GM10248 (cell line): ENCODE results near the gene MOB3B.

Experiments used
- CTCF ChIA-PET: fragments of 300-600 bp; sonication (Branson Sonifier 250); formaldehyde crosslinking; extraction: SDS; loops from one replicate; lab custom pipeline; 2021; ENCODE audit warnings: antibody characterized with exemption; lab: Yijun Ruan, JAX
- POLR2A ChIA-PET: fragments of 350-650 bp; sonication (Branson Sonifier 250); formaldehyde crosslinking; extraction: SDS; loops from one replicate; lab custom pipeline; 2020; ENCODE audit warnings: antibody characterized with exemption; lab: Yijun Ruan, JAX
- DNase-seq: peaks from one replicate; pipeline ENCODE4 v3.0.0; 2012; ENCODE audit errors: extremely low spot score
- TF ChIP-seq, protein P1 (sequence below): IDR thresholded peaks from 2 replicates; pipeline ENCODE4 v1.5.1; 2012; ENCODE audit warnings: mild to moderate bottlenecking, low read depth; ENCODE audit errors: extremely low read depth, missing control alignments, control extremely low read depth

MOB3B gene

DNA sequence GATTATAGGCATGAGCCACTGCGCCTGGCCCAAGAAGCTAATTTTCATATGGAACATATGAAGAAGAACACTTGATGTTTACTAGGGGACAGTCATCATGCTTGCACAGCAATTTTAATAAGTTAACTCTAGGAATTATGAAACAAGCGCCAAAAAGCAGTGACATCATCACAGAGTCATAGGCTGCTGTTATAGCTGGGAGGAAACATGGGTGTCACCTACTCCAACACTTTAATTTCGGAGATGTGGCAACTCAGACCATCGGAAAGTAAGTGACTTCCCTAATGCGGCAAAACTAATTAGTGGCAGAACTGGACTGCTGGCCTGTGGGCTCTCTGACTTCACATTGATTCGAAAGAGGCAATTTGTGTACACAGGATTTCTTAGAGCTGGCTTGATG lies 194.5 kb downstream of the MOB3B start:
- DNase-seq = no peak
- TF ChIP-seq, protein P1, sequence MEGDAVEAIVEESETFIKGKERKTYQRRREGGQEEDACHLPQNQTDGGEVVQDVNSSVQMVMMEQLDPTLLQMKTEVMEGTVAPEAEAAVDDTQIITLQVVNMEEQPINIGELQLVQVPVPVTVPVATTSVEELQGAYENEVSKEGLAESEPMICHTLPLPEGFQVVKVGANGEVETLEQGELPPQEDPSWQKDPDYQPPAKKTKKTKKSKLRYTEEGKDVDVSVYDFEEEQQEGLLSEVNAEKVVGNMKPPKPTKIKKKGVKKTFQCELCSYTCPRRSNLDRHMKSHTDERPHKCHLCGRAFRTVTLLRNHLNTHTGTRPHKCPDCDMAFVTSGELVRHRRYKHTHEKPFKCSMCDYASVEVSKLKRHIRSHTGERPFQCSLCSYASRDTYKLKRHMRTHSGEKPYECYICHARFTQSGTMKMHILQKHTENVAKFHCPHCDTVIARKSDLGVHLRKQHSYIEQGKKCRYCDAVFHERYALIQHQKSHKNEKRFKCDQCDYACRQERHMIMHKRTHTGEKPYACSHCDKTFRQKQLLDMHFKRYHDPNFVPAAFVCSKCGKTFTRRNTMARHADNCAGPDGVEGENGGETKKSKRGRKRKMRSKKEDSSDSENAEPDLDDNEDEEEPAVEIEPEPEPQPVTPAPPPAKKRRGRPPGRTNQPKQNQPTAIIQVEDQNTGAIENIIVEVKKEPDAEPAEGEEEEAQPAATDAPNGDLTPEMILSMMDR = no peak
- ChIA-PET CTCF (interaction anchor here (1.1 to 6.3 kb wide), 2 partner anchors 195 to 211 kb away, joined by 3 to 82 read pairs; partner anchors contain the start of gene MOB3B), POLR2A (no interaction called here)

DNA sequence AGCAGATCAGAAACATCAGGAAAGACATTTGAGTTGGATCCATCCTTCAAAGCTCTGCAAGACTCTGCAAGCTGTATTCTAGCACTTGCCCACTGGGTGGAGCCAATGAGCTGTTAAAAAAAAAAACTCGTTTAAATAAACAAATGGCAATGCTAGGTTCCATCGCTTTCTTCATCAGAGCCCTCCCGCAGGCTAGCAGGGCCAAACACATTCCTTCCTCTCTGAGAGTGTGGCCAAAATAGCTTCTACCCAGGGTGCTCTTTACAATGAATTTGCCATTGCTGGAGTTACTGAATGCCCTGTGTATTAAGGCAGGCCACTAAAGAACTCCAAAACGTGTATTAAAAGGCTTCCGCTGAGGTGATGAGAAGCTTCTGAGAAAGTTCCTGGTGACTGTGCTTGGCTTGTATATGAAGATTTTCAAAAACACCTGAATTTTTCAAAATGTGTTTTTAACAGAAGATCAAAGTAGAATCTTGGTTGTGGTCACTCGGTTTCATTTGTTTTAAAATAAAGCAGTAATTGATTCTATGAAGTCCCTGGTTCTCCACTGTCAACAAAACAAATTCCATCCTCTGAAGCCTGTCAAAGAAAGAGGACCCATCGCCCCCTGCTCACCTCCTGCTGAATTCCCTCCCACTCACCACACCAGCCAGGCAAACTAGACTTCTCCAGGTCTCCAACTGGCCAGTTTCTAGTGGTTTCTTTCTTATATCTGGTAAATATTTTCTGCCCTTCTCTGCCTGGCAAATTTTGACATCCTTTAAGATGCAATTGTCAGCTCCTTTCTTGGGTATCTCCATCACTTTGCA lies 196.2 kb downstream of the MOB3B start:
- peak; percentile 73 for DNase-seq
- TF ChIP-seq, protein P1 = peak; percentile 69
- POLR2A ChIA-PET = no interaction called here
- CTCF ChIA-PET = interaction anchor here (0.6 to 6.3 kb wide), 35 partner anchors 9 to 740 kb away, joined by 3 to 82 read pairs (median 4); partner anchors contain the start of genes IFNK and MOB3B

DNA sequence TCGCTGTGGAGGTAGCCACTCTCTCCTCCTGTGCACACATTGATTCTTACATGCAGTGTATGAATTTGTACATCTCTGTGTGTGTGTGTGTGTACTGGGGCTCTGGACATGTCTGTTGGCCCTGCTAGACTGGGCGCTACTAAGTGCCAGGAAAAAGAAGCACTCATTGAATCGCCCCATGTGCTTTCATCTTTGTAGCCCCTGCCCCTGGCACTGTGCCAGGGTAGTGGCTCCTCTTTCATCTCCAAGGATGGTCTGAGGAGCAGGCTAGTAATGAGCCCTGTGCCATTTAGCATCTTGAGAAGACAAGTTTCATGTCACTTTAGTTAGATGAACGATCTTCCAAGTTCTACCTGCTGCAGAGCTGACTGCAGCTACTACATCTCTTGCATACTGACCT lies 198.2 kb downstream of the MOB3B start:
- TF ChIP-seq, protein P1 = no peak
- DNase-seq = no peak
- ChIA-PET CTCF (interaction anchor here (1.0 to 6.3 kb wide), 6 partner anchors 16 to 216 kb away, joined by 3 to 82 read pairs (median 12); partner anchors contain the start of gene MOB3B), POLR2A (no interaction called here)

DNA sequence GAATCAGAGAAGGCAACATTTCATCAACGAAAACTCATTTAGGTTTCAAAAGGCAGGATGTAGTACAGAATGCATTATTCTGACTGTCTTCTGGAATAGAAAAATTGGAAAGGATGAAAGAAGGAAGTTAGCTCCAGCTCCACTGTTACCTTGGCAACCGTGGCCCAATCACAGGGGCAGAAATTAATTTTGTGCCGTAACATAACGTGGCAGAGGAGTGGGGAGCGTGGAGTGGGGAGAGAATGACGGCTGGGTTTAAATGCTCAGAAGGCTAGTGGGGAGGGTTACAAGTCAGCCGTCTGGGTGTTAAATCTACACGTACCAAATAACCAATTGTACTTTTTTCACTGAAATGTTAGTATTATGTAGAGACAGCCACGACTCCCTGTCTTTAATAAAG lies 200.3 kb downstream of the MOB3B start:
- DNase-seq = no peak
- TF ChIP-seq, protein P1 = no peak
- ChIA-PET POLR2A (no interaction called here), CTCF (no interaction called here)

DNA sequence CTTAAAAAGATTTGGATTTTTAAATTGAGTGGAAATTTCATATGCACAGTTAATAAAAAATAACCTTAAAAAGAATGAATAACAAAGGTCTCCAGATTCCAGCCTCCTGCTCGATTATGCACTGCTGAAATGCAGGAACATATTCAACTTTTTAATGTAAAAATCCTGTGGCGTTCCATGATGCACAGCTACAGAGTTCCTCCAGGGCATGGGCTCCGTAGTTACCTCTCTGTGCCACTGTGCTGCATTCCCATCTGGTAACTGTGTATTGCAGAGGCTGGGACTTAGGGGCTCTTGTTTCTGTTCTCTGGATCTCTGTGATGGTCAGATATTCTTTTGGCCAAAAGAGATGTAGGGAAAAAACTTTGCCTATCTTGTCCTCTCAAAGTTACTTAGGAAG lies 201.1 kb downstream of the MOB3B start:
- CTCF ChIA-PET = interaction anchor here (0.6 to 1.1 kb wide), 2 partner anchors 33 to 202 kb away, joined by 3 to 6 read pairs; no protein-coding TSS in a partner anchor
- POLR2A ChIA-PET = interaction anchor here (0.7 kb wide), 1 partner anchor 38 kb away, joined by 4 read pairs; no protein-coding TSS in a partner anchor
- TF ChIP-seq, protein P1 = no peak
- no peak for DNase-seq

DNA sequence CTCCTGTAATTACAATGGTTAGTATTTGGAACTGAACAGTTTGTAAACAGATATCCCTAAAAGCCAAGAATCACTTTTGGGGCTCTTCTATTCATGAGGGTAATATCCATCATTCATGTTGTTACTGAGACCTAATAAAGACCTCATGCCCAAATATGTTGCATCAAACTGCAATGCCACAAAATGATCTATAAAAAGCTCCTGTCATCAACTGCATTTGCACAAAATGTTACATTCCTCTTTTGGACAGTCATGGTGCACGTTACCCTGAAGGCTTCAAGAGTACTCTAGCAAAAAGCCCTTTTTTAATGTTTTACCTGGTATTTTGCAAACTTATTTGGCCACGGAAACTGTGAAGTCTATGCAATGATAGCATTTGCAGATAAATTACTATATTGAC lies 218.4 kb downstream of the MOB3B start:
- no peak for DNase-seq
- TF ChIP-seq, protein P1 = no peak
- ChIA-PET POLR2A (no interaction called here), CTCF (no interaction called here)
